ENCODE data around the gene NDUFA8.
A peak's percentile ranks its signal among the peaks of the same experiment; 100 is the strongest.
"Not testable (repeated sequence)": the region's sequence is repeated elsewhere in the genome, so short reads cannot be mapped to it uniquely, and the experiment has no call there.

NDUFA8 gene

GRCh38 chr9:122119721-122120120, 39.9 kb downstream of the NDUFA8 start:
- H3K36me3 ChIP-seq (ENCODE audit: control insufficient read depth in 4 of 4, insufficient read depth in 4 of 4, low read length in 3 of 4), result no peaks in the 10 kb centered on the region
- no peak overlapping the region for H3K27ac ChIP-seq (ENCODE audit: insufficient read depth in 1 of 2, low read depth in 1 of 2, low read length in 2 of 2, poor library complexity in 1 of 2, severe bottlenecking in 2 of 2)
- peaks cover 0 to 3% (median 0%) of the 10 kb centered on the region in 5 experiments for H3K27me3 ChIP-seq (replicated peaks in 2 of 5; ENCODE audit: control insufficient read depth in 4 of 5, insufficient read depth in 5 of 5, low read length in 4 of 5)
- WGBS (ENCODE audit: insufficient coverage), result 98% methylated on average over 4 of the region's 5 CpGs
- DNase-seq, result no peak
- H3K4me1 ChIP-seq (ENCODE audit: control extremely low read depth in 1 of 4, control insufficient read depth in 4 of 4, insufficient read depth in 4 of 4, low read length in 3 of 4), result peaks cover 0 to 5% (median 4%) of the 10 kb centered on the region in 4 experiments
- POLR2A ChIA-PET, result interaction anchor here (0.6 kb wide), 1 partner anchor 1230 kb away, joined by 3 read pairs; no protein-coding TSS in a partner anchor
- peaks cover 0 to 3% (median 0%) of the 10 kb centered on the region in 5 experiments for H3K9me3 ChIP-seq (ENCODE audit: control extremely low read depth in 1 of 5, control insufficient read depth in 4 of 5, insufficient read depth in 2 of 5, low read depth in 1 of 5, low read length in 4 of 5)
- no peak overlapping the region for H3K4me3 ChIP-seq (ENCODE audit: control insufficient read depth in 1 of 7, extremely low read depth in 1 of 7, insufficient read depth in 4 of 7, low read depth in 2 of 7, low read length in 6 of 7)
- CTCF ChIA-PET, result interaction anchor here (1.1 to 13.7 kb wide), 7 partner anchors 10 to 231 kb away, joined by 3 to 277 read pairs (median 21); partner anchors contain the start of genes MORN5, MRRF, NDUFA8 and RBM18

GRCh38 chr9:122119166-122119521, 40.4 kb downstream of the NDUFA8 start:
- peaks cover 0 to 3% (median 0%) of the 10 kb centered on the region in 5 experiments for H3K9me3 ChIP-seq (ENCODE audit: control extremely low read depth in 1 of 5, control insufficient read depth in 4 of 5, insufficient read depth in 2 of 5, low read depth in 1 of 5, low read length in 4 of 5)
- no peak for DNase-seq
- no peak overlapping the region for H3K27ac ChIP-seq (ENCODE audit: insufficient read depth in 1 of 2, low read depth in 1 of 2, low read length in 2 of 2, poor library complexity in 1 of 2, severe bottlenecking in 2 of 2)
- ChIA-PET POLR2A (interaction anchor here (0.6 kb wide), 2 partner anchors 306 to 660 kb away, joined by 3 read pairs; no protein-coding TSS in a partner anchor), CTCF (interaction anchor here (1.8 to 13.7 kb wide), 6 partner anchors 9 to 232 kb away, joined by 4 to 277 read pairs (median 48); partner anchors contain the start of genes MORN5, NDUFA8 and TTLL11)
- no peak overlapping the region for H3K4me3 ChIP-seq (ENCODE audit: control insufficient read depth in 1 of 7, extremely low read depth in 1 of 7, insufficient read depth in 4 of 7, low read depth in 2 of 7, low read length in 6 of 7)
- peaks cover 0 to 5% (median 4%) of the 10 kb centered on the region in 4 experiments for H3K4me1 ChIP-seq (ENCODE audit: control extremely low read depth in 1 of 4, control insufficient read depth in 4 of 4, insufficient read depth in 4 of 4, low read length in 3 of 4)
- WGBS (ENCODE audit: insufficient coverage), result 98% methylated on average over 8 of the region's 13 CpGs
- H3K36me3 ChIP-seq (ENCODE audit: control insufficient read depth in 4 of 4, insufficient read depth in 4 of 4, low read length in 3 of 4), result no peaks in the 10 kb centered on the region
- peaks cover 0 to 3% (median 0%) of the 10 kb centered on the region in 5 experiments for H3K27me3 ChIP-seq (replicated peaks in 2 of 5; ENCODE audit: control insufficient read depth in 4 of 5, insufficient read depth in 5 of 5, low read length in 4 of 5)

GRCh38 chr9:122118343-122119165, 41.0 kb downstream of the NDUFA8 start:
- WGBS (ENCODE audit: insufficient coverage), result no CpG with 5 or more reads among the region's 5 CpGs
- ChIA-PET POLR2A (interaction anchor here (0.6 kb wide), 2 partner anchors 307 to 660 kb away, joined by 3 read pairs; no protein-coding TSS in a partner anchor), CTCF (interaction anchor here (1.8 to 13.7 kb wide), 4 partner anchors 17 to 232 kb away, joined by 4 to 277 read pairs (median 123); partner anchors contain the start of gene TTLL11)
- Histone ChIP-seq H3K9me3 (ENCODE audit: control extremely low read depth in 1 of 5, control insufficient read depth in 4 of 5, insufficient read depth in 2 of 5, low read depth in 1 of 5, low read length in 4 of 5) (peaks cover 0 to 3% (median 0%) of the 10 kb centered on the region in 5 experiments), H3K4me3 (ENCODE audit: control insufficient read depth in 1 of 7, extremely low read depth in 1 of 7, insufficient read depth in 4 of 7, low read depth in 2 of 7, low read length in 6 of 7) (no peak overlapping the region), H3K27me3 (replicated peaks in 2 of 5; ENCODE audit: control insufficient read depth in 4 of 5, insufficient read depth in 5 of 5, low read length in 4 of 5) (peaks cover 0 to 3% (median 0%) of the 10 kb centered on the region in 5 experiments), H3K4me1 (ENCODE audit: control extremely low read depth in 1 of 4, control insufficient read depth in 4 of 4, insufficient read depth in 4 of 4, low read length in 3 of 4) (peaks cover 0 to 5% (median 4%) of the 10 kb centered on the region in 4 experiments), H3K36me3 (ENCODE audit: control insufficient read depth in 4 of 4, insufficient read depth in 4 of 4, low read length in 3 of 4) (no peaks in the 10 kb centered on the region), H3K27ac (ENCODE audit: insufficient read depth in 1 of 2, low read depth in 1 of 2, low read length in 2 of 2, poor library complexity in 1 of 2, severe bottlenecking in 2 of 2) (no peak overlapping the region)
- no peak for DNase-seq

GRCh38 chr9:122117241-122117640, 42.3 kb downstream of the NDUFA8 start:
- not testable (repeated sequence) for H3K4me1 ChIP-seq (ENCODE audit: control extremely low read depth in 1 of 4, control insufficient read depth in 4 of 4, insufficient read depth in 4 of 4, low read length in 3 of 4); H3K27me3 ChIP-seq (replicated peaks in 2 of 5; ENCODE audit: control insufficient read depth in 4 of 5, insufficient read depth in 5 of 5, low read length in 4 of 5); H3K27ac ChIP-seq (ENCODE audit: insufficient read depth in 1 of 2, low read depth in 1 of 2, low read length in 2 of 2, poor library complexity in 1 of 2, severe bottlenecking in 2 of 2); H3K36me3 ChIP-seq (ENCODE audit: control insufficient read depth in 4 of 4, insufficient read depth in 4 of 4, low read length in 3 of 4); H3K4me3 ChIP-seq (ENCODE audit: control insufficient read depth in 1 of 7, extremely low read depth in 1 of 7, insufficient read depth in 4 of 7, low read depth in 2 of 7, low read length in 6 of 7); H3K9me3 ChIP-seq (ENCODE audit: control extremely low read depth in 1 of 5, control insufficient read depth in 4 of 5, insufficient read depth in 2 of 5, low read depth in 1 of 5, low read length in 4 of 5)
- DNase-seq, result peak in 2 of 3 donors; percentile 73 to 87
- WGBS (ENCODE audit: insufficient coverage), result 93% methylated on average over 4 of the region's 9 CpGs
- POLR2A ChIA-PET, result interaction anchor here (0.6 kb wide), 1 partner anchor 484 kb away, joined by 3 read pairs; no protein-coding TSS in a partner anchor
- CTCF ChIA-PET, result interaction anchor here (1.1 to 13.7 kb wide), 4 partner anchors 8 to 704 kb away, joined by 3 to 225 read pairs (median 12); partner anchors contain the start of gene TTLL11

- POLR2A ChIA-PET, result interaction anchor here (0.6 kb wide), 1 partner anchor 920 kb away, joined by 4 read pairs; no protein-coding TSS in a partner anchor
- Histone ChIP-seq H3K27ac (ENCODE audit: insufficient read depth in 1 of 2, low read depth in 1 of 2, low read length in 2 of 2, poor library complexity in 1 of 2, severe bottlenecking in 2 of 2) (no peak overlapping the region), H3K27me3 (replicated peaks in 2 of 5; ENCODE audit: control insufficient read depth in 4 of 5, insufficient read depth in 5 of 5, low read length in 4 of 5) (peaks cover 0 to 3% (median 0%) of the 10 kb centered on the region in 5 experiments), H3K9me3 (ENCODE audit: control extremely low read depth in 1 of 5, control insufficient read depth in 4 of 5, insufficient read depth in 2 of 5, low read depth in 1 of 5, low read length in 4 of 5) (peaks cover 0 to 3% (median 0%) of the 10 kb centered on the region in 5 experiments), H3K4me1 (ENCODE audit: control extremely low read depth in 1 of 4, control insufficient read depth in 4 of 4, insufficient read depth in 4 of 4, low read length in 3 of 4) (no peaks in the 10 kb centered on the region), H3K36me3 (ENCODE audit: control insufficient read depth in 4 of 4, insufficient read depth in 4 of 4, low read length in 3 of 4) (no peaks in the 10 kb centered on the region), H3K4me3 (ENCODE audit: control insufficient read depth in 1 of 7, extremely low read depth in 1 of 7, insufficient read depth in 4 of 7, low read depth in 2 of 7, low read length in 6 of 7) (no peak overlapping the region)
- no peak for DNase-seq
- 96% methylated on average over 9 of the region's 10 CpGs for WGBS (ENCODE audit: insufficient coverage)
- CTCF ChIA-PET, result interaction anchor here (1.1 to 13.7 kb wide), 5 partner anchors 9 to 705 kb away, joined by 3 to 225 read pairs (median 10); partner anchors contain the start of gene TTLL11
Measured at GRCh38 chr9:122116448-122117173, 43.0 kb downstream of the NDUFA8 start.

GRCh38 chr9:122116040-122116439, 43.5 kb downstream of the NDUFA8 start:
- Histone ChIP-seq H3K4me3 (ENCODE audit: control insufficient read depth in 1 of 7, extremely low read depth in 1 of 7, insufficient read depth in 4 of 7, low read depth in 2 of 7, low read length in 6 of 7) (no peak overlapping the region), H3K36me3 (ENCODE audit: control insufficient read depth in 4 of 4, insufficient read depth in 4 of 4, low read length in 3 of 4) (no peaks in the 10 kb centered on the region), H3K9me3 (ENCODE audit: control extremely low read depth in 1 of 5, control insufficient read depth in 4 of 5, insufficient read depth in 2 of 5, low read depth in 1 of 5, low read length in 4 of 5) (peaks cover 0 to 3% (median 0%) of the 10 kb centered on the region in 5 experiments), H3K27ac (ENCODE audit: insufficient read depth in 1 of 2, low read depth in 1 of 2, low read length in 2 of 2, poor library complexity in 1 of 2, severe bottlenecking in 2 of 2) (no peak overlapping the region), H3K27me3 (replicated peaks in 2 of 5; ENCODE audit: control insufficient read depth in 4 of 5, insufficient read depth in 5 of 5, low read length in 4 of 5) (peaks cover 0 to 3% (median 0%) of the 10 kb centered on the region in 5 experiments), H3K4me1 (ENCODE audit: control extremely low read depth in 1 of 4, control insufficient read depth in 4 of 4, insufficient read depth in 4 of 4, low read length in 3 of 4) (no peaks in the 10 kb centered on the region)
- WGBS (ENCODE audit: insufficient coverage), result 96% methylated on average over 4 of the region's 4 CpGs
- DNase-seq, result no peak
- ChIA-PET POLR2A (interaction anchor here (0.6 kb wide), 1 partner anchor 921 kb away, joined by 4 read pairs; no protein-coding TSS in a partner anchor), CTCF (interaction anchor here (1.1 to 13.7 kb wide), 5 partner anchors 9 to 349 kb away, joined by 3 to 225 read pairs (median 10); partner anchors contain the start of gene TTLL11)
